HG03442 (cell line): Measurements from ENCODE around the gene NKX6-2.

ENCODE experiments used
- ATAC-seq: cut with Tn5 transposase; IDR thresholded peaks from one replicate; pipeline ENCODE4 v1.9.1; 2021; ENCODE audit warnings: mild to moderate bottlenecking, moderate library complexity; ENCODE audit not compliant: unreplicated experiment

The NKX6-2 gene

DNA sequence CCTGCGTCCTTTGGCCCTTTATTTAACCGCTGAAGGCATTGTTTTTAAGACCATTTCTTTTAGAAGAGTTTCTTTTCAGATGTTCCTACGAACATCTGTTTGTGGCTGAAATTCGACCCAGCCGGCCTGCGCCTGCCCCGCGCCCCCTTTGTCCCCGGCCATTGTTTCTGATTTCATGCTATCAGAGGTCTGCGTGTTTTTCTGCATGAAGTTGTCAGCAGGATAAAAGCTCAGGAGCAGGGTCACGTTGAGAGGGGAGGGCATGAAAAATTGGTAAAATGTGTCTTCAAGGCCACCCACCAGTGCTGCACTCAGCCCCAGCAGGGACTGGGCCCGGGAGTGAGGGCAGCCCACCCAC, 43.1 kb downstream of the NKX6-2 start:
- ATAC-seq, result no peak

DNA sequence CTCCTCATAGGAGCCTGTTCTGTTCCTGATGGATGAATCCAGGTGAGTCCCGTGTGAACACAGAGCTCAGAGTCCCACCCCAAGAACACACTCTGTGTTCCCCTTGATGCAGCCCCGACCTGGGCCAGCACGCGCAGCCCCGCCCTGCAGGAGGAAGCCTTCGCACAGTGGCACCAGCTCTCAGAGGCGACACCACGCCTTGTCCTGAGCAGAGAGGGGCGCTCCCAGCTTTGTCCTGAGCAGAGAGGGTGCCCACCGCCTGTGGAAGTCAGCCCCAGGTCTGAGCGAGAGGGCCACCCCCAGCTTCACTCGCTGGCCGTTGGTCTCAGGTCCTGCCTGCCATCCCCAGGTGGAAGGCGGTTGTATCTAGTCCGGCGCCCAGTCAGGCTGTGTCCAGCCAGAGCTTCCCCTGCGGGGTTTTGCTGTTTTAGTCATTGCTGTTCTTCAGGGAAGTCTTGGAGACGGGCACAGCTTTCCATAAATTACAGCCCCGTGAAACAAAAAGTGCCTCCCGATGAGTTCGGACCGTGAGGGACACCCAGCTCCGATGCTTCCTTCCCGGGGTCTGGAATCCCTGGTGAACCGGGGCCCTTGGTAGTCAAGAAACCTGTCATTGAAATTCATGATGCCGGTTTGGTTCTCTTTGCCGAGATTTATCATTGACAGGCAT, 43.6 kb downstream of the NKX6-2 start:
- no peak for ATAC-seq

DNA sequence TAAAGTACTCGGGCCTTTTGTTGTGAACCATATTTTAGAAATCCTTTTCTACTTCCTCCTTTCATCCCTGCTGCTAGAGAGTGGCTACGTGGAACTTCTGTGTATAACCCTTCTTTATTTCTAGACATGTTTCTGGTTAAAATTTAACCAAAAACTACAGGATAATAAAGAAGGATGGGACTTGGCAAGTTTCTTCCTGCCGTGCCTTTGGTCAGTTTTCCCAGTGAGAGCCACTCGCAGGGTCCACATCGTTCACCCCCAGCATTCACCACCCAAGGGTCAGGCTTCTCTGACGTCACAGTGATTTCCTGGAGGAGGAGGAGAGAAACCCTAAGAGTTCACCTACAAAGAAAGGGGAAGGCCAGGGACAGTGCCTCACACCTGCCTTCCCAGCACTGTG, 45.4 kb downstream of the NKX6-2 start:
- ATAC-seq, result no peak

DNA sequence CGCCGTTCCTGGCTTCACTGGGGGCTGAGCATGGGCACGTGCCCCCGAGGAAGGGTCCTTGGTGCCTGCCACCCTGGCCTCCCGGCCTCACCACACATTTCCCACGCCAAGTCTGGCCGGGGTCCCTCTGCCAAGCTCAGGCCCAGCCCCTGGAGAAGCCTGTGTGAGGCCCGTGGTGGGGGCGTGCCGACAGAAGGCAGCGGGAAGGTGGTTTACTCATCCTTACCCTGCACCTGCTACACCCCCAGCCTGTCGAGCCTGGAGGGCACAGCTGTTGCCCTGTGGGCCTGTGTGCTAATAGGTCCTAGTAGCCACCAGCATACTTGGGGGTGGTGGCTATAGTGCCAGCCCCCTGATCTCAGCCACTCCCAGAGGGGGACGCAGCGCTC, 46.7 kb downstream of the NKX6-2 start:
- no peak for ATAC-seq

DNA sequence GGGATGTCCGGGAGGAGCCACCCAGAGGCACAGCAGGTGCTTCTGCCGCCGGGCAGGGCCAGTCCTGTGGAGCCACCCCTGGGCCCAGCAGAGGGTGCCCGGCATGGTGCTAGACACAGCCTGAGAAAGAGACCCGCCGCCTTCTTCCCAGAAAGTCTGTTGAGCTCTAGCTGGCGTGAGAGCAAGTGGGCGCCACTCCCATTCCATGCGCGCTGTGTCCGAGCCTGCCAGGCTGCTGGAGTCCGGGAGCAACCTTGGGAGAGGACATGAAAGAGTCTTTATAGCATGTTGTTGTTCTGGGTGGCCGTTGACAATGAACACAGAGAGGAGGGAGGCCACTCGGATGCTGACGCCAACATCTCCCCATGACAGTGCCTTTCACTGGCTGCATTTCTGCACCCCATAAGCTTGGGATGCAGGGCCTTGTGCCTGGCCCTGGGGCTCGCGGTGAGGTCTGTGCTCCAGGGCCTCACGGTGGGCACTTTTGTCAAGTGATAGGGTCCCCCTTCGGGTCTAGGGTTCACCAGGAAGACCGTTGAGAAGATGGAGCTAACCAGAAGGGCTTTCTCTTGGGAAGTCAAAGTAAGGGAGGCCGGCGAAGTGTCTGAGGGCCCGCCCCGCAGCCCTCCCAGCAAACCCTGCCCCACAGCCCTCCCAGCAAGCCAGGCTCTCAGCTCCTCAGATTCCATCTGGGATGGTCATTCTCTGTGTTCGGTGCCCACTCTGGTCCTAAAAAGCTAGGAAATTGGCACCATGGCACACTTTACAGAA, 47.3 kb downstream of the NKX6-2 start:
- no peak for ATAC-seq

DNA sequence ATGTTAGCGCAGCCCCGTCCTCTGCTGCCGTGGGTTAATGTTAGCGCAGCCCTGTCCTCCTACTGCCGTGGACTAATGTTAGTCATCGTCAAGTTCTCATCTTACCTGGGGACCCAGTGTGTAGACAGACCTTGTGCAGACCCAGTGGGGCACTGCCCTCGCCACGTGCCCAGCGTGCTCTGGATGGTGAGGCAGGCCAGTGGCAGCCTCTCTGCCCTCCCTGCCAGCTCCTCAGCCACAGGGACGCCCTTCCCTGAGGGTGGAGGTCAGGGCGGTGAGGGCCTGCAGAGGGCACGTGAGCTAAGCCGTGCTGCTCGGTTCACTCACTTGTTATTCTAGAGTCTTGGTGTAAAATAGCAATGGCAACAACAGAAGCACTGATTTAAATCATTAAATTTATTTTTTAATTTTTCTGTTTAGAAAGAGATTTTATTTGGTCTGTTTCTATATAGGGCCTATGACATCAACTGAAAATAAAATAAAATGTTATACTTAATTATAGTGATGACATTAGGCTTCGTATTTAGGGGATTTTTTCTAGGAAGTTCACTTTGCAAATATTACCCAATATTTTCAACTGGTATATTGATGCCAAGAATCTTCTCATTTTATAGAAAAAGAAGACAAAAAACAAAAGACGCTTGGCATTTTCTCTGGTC, 48.4 kb downstream of the NKX6-2 start:
- ATAC-seq, result no peak

DNA sequence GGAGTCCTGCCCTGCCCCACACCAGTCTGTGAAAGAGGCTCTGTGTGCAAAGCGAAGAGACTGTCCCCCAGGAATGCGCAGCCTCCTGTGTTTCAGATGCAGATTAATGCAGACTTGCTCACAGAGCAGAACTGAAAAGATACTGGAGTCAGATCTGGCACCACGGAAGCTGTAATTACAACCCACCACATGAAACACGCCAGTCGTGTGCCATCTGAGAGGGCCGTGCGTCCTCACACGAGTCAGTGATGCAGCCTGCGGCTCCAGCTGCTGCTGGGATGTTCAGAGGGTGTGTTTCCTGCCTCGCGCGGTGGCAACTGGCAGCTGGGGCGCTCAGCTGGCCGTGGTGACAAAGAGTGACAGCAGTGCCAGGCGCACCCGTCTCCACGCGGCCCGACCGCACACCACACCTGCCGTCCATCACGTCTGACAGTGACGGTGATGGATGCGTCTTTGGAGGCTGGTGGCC, 50.0 kb downstream of the NKX6-2 start:
- no peak for ATAC-seq

DNA sequence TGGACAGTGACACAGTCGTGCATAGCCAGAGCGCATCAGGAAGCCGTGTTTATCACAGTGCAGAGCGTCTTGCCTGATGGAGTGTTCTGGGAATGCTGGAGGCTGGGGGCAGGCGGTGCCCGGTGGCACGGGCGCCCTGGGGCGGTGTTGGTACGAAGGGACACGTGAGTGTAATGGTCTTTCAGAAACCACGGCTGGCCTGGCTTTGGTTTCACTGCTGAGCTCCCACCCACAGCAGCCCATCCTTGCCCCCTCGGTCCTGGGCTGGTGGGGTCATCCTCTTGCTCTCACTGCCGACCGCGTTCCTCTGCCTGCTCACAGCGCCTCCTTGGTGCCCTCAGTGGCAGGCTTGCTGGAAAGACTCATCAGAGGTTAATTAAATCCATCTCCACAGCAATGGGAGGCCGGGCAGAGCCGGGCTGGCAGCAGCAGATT, 50.6 kb downstream of the NKX6-2 start:
- ATAC-seq, result no peak

DNA sequence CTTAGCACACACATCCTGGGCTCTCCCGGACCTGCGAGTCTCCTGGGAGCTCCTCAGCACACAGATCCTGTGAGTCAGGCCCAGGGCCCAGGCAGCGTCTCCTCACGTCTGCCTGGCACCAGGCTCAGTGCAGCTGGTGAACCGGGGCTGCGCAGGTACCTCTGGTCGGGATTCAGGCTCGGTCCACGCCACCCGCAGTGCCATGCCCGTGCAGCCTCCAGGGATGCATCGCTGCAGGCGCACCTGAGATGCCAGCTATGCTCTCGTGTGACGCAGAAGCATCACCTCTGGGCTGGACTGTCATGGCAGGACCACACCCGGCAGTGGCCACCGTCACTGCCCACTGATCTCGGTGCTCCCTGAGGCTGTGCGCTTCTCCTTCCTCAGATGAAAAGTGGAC, 52.0 kb downstream of the NKX6-2 start:
- ATAC-seq, result no peak
